GM12878 (cell line): ENCODE results near the gene GNAL. TPM values are rescaled to one million over a fixed set of nuclear protein-coding genes. Genes with fewer than 3 reads are reported as not detected.

Source experiments
- ATAC-seq: fragments of 200-7000 bp; cut with Tn5 transposase; 3 replicates; pipeline ENCODE4 v1.9.1; 2020; ENCODE audit warnings: mild to moderate bottlenecking, moderate library complexity
- BruUV-seq: library from RNA; stranded (reverse); fragments of 400-500 nt; replicated peaks from 2 replicates; lab custom pipeline; 2021; lab: Mats Ljungman, UMichigan
- CTCF ChIA-PET: fragments of 300-600 bp; sonication (Branson Sonifier 250); formaldehyde crosslinking; extraction: SDS; loops from one replicate; lab custom pipeline; 2021; ENCODE audit warnings: inconsistent platforms; lab: Yijun Ruan, JAX
- POLR2A ChIA-PET: fragments of 350-600 bp; formaldehyde crosslinking; extraction: SDS; loops from one replicate; lab custom pipeline; 2021; ENCODE audit warnings: inconsistent platforms; lab: Charles Lee
- RAD21 ChIA-PET: fragments of 300-600 bp; sonication (Branson Sonifier 250); formaldehyde crosslinking; loops from one replicate; lab custom pipeline; 2023; ENCODE audit warnings: antibody characterized with exemption; ENCODE audit not compliant: unreplicated experiment; lab: Charles Lee
- SMC1A ChIA-PET: fragments of 300-600 bp; sonication (Branson Sonifier 250); formaldehyde crosslinking; loops from one replicate; lab custom pipeline; 2023; ENCODE audit not compliant: unreplicated experiment, uncharacterized antibody; lab: Charles Lee
- DNase-seq: peaks from one replicate; pipeline ENCODE4 v3.0.0-alpha.2; 2011; ENCODE audit warnings: low read depth, low spot score
- FAIRE-seq: peaks from 3 replicates; lab custom pipeline; 2011; peaks lifted over from hg19 to GRCh38; lab: Jason Lieb, UNC
- H2AFZ ChIP-seq: 2 replicates; pipeline ENCODE4 v1.6.0; 2011; ENCODE audit warnings: low read depth, low read length, control low read depth; ENCODE audit not compliant: control insufficient read depth
- H3K27ac ChIP-seq: 2 replicates; pipeline ENCODE4 v1.5.1; 2011; ENCODE audit warnings: control low read depth; ENCODE audit not compliant: control insufficient read depth, insufficient read depth
- H3K27me3 ChIP-seq, 2 experiments: replicated peaks in 1 of 2; 2 replicates each; pipeline versions ENCODE4 v1.6.0 to v1.6.1; 2011; ENCODE audit warnings: low read length in 1 of 2; ENCODE audit not compliant: control insufficient read depth in 2 of 2, insufficient read depth in 2 of 2
- H3K36me3 ChIP-seq, 2 experiments: 2 replicates each; pipeline ENCODE4 v1.5.1; 2011; ENCODE audit warnings: low read length in 1 of 2; ENCODE audit not compliant: control insufficient read depth in 2 of 2, insufficient read depth in 2 of 2
- H3K4me1 ChIP-seq: 2 replicates; pipeline ENCODE4 v1.6.1; 2011; ENCODE audit warnings: mild to moderate bottlenecking, low read length, moderate library complexity, mixed read lengths; ENCODE audit not compliant: control insufficient read depth, insufficient read depth
- H3K4me2 ChIP-seq: 2 replicates; pipeline ENCODE4 v1.6.0; 2011; ENCODE audit warnings: control low read depth; ENCODE audit not compliant: control insufficient read depth, insufficient read depth
- H3K4me3 ChIP-seq: fragments of 200-600 bp; sonication (generic); 2 replicates; pipeline ENCODE4 v1.5.1; 2016
- H3K79me2 ChIP-seq: 2 replicates; pipeline ENCODE4 v1.6.0; 2011; ENCODE audit warnings: low read length; ENCODE audit not compliant: control insufficient read depth, insufficient read depth
- H3K9ac ChIP-seq: 2 replicates; pipeline ENCODE4 v1.8.0; 2011; ENCODE audit warnings: low read length, control low read depth, mixed read lengths; ENCODE audit not compliant: control insufficient read depth, insufficient read depth
- H3K9me3 ChIP-seq: replicated peaks from 3 replicates; pipeline ENCODE4 v1.5.1; 2011; ENCODE audit warnings: mild to moderate bottlenecking, low read length; ENCODE audit not compliant: control insufficient read depth, insufficient read depth
- H4K20me1 ChIP-seq: 2 replicates; pipeline ENCODE4 v1.6.0; 2011; ENCODE audit not compliant: control insufficient read depth, insufficient read depth
- CREM ChIP-seq: IDR thresholded peaks from 2 replicates; pipeline ENCODE4 v1.6.1; 2014; ENCODE audit warnings: antibody characterized with exemption, low read depth
- ETV6 ChIP-seq, 2 experiments: fragments of 450-650 bp in 1 of 2; IDR thresholded peaks in 1 of 2; conservative IDR thresholded peaks in 1 of 2; 2 replicates each; pipeline ENCODE4 v1.6.1; 2014; ENCODE audit warnings: antibody characterized with exemption in 1 of 2, borderline replicate concordance in 1 of 2, low read depth in 1 of 2, mild to moderate bottlenecking in 1 of 2, moderate library complexity in 1 of 2
- FOXM1 ChIP-seq: IDR thresholded peaks from 2 replicates; pipeline ENCODE4 v1.6.1; 2012; ENCODE audit warnings: low read depth, mild to moderate bottlenecking, inconsistent platforms, low read length, moderate library complexity
- MEF2B ChIP-seq: fragments of 450-650 bp; IDR thresholded peaks from 2 replicates; pipeline ENCODE4 v1.6.1; 2018; ENCODE audit warnings: mild to moderate bottlenecking, moderate library complexity; ENCODE audit not compliant: partially characterized antibody, poor library complexity, severe bottlenecking
- NFYB ChIP-seq: IDR thresholded peaks from 2 replicates; pipeline ENCODE4 v1.6.1; 2011; ENCODE audit warnings: low read depth, mild to moderate bottlenecking, low read length, improper control_type of control experiment, moderate library complexity; ENCODE audit not compliant: insufficient read depth
- NRF1 ChIP-seq: conservative IDR thresholded peaks from 2 replicates; pipeline ENCODE4 v1.6.1; 2011; ENCODE audit warnings: mild to moderate bottlenecking, low read depth, low read length, improper control_type of control experiment
- RB1 ChIP-seq: fragments of 450-650 bp; formaldehyde crosslinking; IDR thresholded peaks from 2 replicates; pipeline ENCODE4 v1.6.1; 2017; ENCODE audit warnings: mild to moderate bottlenecking, borderline replicate concordance
- SMAD1 ChIP-seq: fragments of 450-650 bp; IDR thresholded peaks from 2 replicates; pipeline ENCODE4 v1.6.1; 2018; ENCODE audit warnings: mild to moderate bottlenecking, low read depth; ENCODE audit not compliant: partially characterized antibody
- SP1 ChIP-seq: IDR thresholded peaks from one replicate; pipeline ENCODE4 v1.6.1; 2011; ENCODE audit warnings: low read depth, low read length
- SUPT20H ChIP-seq: IDR thresholded peaks from 2 replicates; pipeline ENCODE4 v1.6.1; 2011; ENCODE audit warnings: low read depth, mild to moderate bottlenecking, low read length, moderate library complexity, borderline replicate concordance; ENCODE audit not compliant: control insufficient read depth
- ZBTB33 ChIP-seq: fragments of 450-650 bp; IDR thresholded peaks from 2 replicates; pipeline ENCODE4 v1.6.1; 2017; ENCODE audit warnings: mild to moderate bottlenecking
- ZNF207 ChIP-seq: fragments of 450-650 bp; IDR thresholded peaks from 2 replicates; pipeline ENCODE4 v1.6.1; 2014; ENCODE audit warnings: antibody characterized with exemption, mild to moderate bottlenecking, borderline replicate concordance
- WGBS: methylation state at CpG from one replicate; pipeline ENCODE4 v1.1.6; 2016; ENCODE audit warnings: low lambda C conversion rate; ENCODE audit not compliant: insufficient replicate concordance, insufficient coverage; ENCODE audit errors: missing lambda C conversion rate; 5-methylcytosine and 5-hydroxymethylcytosine counted together
- in situ Hi-C: fragments of 300-500 bp; cut with MboI; formaldehyde crosslinking; loops from 9 replicates; pipeline ENCODE4 v1.14.3; 2018; ENCODE audit warnings: mixed read lengths
- intact Hi-C: fragments of 100-400 bp; cut with micrococcal nuclease; formaldehyde crosslinking; loops from one replicate; pipeline ENCODE4 v1.14.2; 2022; ENCODE audit not compliant: unreplicated experiment
- polyA plus RNA-seq, 11 experiments: library from polyadenylated mRNA; depleted of rRNA in 4 of 11; unstranded in 6 of 11; stranded (reverse) in 5 of 11; fragments of >200 nt; fragmentation: Nextera tagmentation in 4 of 11; fragmentation: Illumina TruSeq in 1 of 11; extraction: Ambion mirVana in 4 of 11; extraction: Trizol in 1 of 11; gene quantifications; 1 replicate in 1 of 11; 2 replicates in 10 of 11; pipeline versions ENCODE4 v1.2.1 to v1.2.3, GENCODE V29; 2011 to 2016; ENCODE audit warnings: inconsistent platforms in 2 of 11, missing spikeins in 2 of 11, low read depth in 1 of 11
- total RNA-seq, 4 experiments: library from RNA; depleted of rRNA in 3 of 4; stranded (reverse); fragments of >200 nt in 3 of 4; fragmentation: Illumina TruSeq in 1 of 4; extraction: Trizol in 1 of 4; gene quantifications; 2 replicates each; pipeline versions ENCODE4 v1.2.1 to v1.2.3, GENCODE V29; 2013 to 2021
- TF ChIP-seq, protein P1 (sequence below): fragments of 450-650 bp; IDR thresholded peaks from 2 replicates; pipeline ENCODE4 v1.6.1; 2018; ENCODE audit warnings: borderline replicate concordance, mild to moderate bottlenecking; ENCODE audit not compliant: partially characterized antibody
- TF ChIP-seq, protein P2 (sequence below): IDR thresholded peaks from 2 replicates; pipeline ENCODE4 v1.6.1; 2011; ENCODE audit warnings: low read depth, mild to moderate bottlenecking, low read length, moderate library complexity, borderline replicate concordance; ENCODE audit errors: extremely low read depth

GNAL gene
- total and polyA plus RNA-seq, 10 of the 15 experiments (the other 5 are each of a cell fraction or from before 2014, with no cell fraction given) = 0.02 to 0.39 (median 0.05) TPM; not detected in 5

- TF ChIP-seq, protein P1, sequence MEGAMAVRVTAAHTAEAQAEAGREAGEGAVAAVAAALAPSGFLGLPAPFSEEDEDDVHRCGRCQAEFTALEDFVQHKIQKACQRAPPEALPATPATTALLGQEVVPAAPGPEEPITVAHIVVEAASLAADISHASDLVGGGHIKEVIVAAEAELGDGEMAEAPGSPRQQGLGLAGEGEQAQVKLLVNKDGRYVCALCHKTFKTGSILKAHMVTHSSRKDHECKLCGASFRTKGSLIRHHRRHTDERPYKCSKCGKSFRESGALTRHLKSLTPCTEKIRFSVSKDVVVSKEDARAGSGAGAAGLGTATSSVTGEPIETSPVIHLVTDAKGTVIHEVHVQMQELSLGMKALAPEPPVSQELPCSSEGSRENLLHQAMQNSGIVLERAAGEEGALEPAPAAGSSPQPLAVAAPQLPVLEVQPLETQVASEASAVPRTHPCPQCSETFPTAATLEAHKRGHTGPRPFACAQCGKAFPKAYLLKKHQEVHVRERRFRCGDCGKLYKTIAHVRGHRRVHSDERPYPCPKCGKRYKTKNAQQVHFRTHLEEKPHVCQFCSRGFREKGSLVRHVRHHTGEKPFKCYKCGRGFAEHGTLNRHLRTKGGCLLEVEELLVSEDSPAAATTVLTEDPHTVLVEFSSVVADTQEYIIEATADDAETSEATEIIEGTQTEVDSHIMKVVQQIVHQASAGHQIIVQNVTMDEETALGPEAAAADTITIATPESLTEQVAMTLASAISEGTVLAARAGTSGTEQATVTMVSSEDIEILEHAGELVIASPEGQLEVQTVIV = no peak
- TF ChIP-seq SUPT20H = no peak
Observed at GRCh38 chr18:11840493-11840892, 151.4 kb downstream of the GNAL start (continued).

GRCh38 chr18:11842562-11842961 lies 153.5 kb downstream of the GNAL start:
- 30% methylated on average over 5 of the region's 5 CpGs for WGBS
- FAIRE-seq = no peak
- no peak overlapping the region for H3K4me2 ChIP-seq
- no peaks in the 10 kb centered on the region for H3K79me2 ChIP-seq
- BruUV-seq = no TSS peak
- ChIA-PET POLR2A (no interaction called here), CTCF (no interaction called here), SMC1A (no interaction called here), RAD21 (no interaction called here)
- no peak for ATAC-seq
- H3K9ac ChIP-seq = no peak overlapping the region
- no peak overlapping the region for H2AFZ ChIP-seq
- H3K27ac ChIP-seq = no peak overlapping the region
- no peaks in the 10 kb centered on the region for H3K27me3 ChIP-seq
- H3K4me3 ChIP-seq = no peak overlapping the region
- intact Hi-C loops (no loop called here), in situ Hi-C loops (no loop called here)
- no peaks in the 10 kb centered on the region for H3K36me3 ChIP-seq
- H3K9me3 ChIP-seq = no peaks in the 10 kb centered on the region
- no peaks in the 10 kb centered on the region for H4K20me1 ChIP-seq
- no peak for DNase-seq
- no peaks in the 10 kb centered on the region for H3K4me1 ChIP-seq
- TF ChIP-seq NRF1 (no peak), SP1 (no peak), CREM (no peak), SMAD1 (no peak), FOXM1 (no peak), ZNF207 (no peak), RB1 (no peak), MEF2B (no peak), ETV6 (conservative IDR thresholded peaks at IDR 0.05 in 1 of 2, IDR thresholded peaks at IDR 0.05 in 1 of 2; ENCODE audit: borderline replicate concordance in 1 of 2, low read depth in 1 of 2) (no peak), NFYB (no peak), ZBTB33 (no peak)
- TF ChIP-seq, protein P2, sequence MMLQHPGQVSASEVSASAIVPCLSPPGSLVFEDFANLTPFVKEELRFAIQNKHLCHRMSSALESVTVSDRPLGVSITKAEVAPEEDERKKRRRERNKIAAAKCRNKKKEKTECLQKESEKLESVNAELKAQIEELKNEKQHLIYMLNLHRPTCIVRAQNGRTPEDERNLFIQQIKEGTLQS = no peak
